ENCODE measurements around the gene TIMP2.
"Not testable (repeated sequence)": the region's sequence is repeated elsewhere in the genome, so short reads cannot be mapped to it uniquely, and the experiment has no call there.

Gene TIMP2

GRCh38 chr17:78956254-78956653, 31.1 kb upstream of the TIMP2 start:
- in situ Hi-C loops (cut with HindIII; ENCODE audit: low sequenced_read_pairs), result no loop called here

DNA sequence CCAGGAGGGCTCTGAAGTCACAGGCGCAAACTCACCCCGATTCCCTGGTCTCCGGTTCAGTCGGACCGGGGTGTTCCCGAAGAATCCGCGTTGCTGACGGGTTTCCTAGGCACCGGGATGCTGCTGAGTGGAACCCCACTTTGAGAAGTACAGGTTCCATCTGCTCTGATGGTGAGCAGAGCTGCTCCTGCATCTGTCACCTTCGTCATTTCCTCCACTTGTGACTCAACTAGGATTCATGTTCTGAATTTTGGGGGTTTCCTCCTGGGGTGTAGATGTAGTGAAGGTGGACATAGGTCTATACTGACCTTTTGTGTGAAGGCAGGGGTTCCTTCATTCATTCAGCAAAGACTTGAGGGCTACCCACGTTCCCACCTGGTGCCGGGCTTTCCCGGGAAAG, 29.5 kb upstream of the TIMP2 start:
- in situ Hi-C loops (cut with HindIII; ENCODE audit: low sequenced_read_pairs), result no loop called here

DNA sequence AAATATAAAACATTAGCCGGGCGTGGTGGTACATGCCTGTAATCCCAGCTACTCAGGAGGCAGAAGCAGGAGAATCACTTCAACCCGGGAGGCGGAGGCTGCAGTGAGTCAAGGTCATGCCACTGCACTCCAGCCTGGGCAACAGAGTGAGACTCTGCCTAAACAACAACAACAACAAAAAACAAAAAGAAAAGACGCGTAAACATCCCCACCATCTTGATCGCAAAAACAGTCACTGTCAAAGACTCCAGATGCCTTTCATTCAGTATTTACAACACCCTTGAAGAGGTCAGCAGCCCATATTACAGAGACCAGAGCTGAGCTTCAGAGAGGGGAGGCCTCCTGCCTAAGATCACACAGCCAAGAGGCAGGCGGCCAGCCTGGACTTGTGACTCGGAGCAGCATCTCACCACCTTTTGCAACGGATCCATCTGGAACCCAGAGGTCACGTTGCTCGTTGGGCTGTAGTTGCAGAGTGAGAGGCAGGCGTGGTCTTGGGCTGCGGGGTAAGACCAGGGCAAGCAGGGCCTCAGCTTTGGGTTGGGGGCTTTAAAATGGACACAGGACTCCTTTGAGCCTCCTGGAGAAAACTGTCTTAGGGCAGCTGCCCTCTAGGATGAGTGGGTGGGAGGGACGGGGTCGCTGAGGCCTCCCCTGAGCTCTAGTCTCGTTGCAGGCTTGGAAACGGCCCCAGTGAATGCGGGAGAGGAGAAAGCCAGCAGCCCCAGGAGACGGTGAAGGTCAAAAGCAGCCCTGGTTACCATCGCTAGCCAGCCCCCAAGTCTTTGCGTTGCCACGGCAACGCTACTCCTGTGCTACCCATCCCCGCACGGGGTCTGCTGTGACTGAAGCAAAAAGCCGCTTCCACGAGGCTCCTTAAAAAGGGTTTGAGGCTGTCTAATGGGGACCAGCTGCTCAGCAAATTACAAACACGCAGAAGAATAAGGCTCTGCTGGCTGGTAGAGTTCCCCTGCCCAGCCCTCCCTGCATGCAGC, 28.5 kb upstream of the TIMP2 start:
- in situ Hi-C loops (cut with HindIII; ENCODE audit: low sequenced_read_pairs), result no loop called here

DNA sequence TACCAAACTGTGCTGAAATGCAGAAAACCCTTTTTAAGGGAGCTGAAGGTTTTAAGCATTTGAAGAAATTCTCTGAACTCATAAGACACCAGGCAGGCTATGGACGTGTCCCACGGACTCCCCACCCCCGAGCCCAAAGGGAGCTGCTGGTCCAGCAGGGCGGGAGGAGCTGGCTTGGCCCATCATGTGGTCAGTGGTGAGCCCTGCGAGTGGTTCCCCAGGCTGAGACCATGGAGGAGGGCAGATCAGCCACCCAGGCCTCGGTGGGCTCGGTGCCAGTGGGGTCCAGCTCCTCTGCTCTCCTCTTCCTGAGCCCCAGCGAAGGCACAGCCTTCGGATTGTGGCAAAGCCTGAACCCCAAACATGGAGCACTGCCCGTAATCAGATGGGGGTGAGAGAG, 27.5 kb upstream of the TIMP2 start:
- in situ Hi-C loops (cut with HindIII; ENCODE audit: low sequenced_read_pairs), result no loop called here

- in situ Hi-C loops (cut with HindIII; ENCODE audit: low sequenced_read_pairs), result no loop called here
These were observed 26.9 kb upstream of the TIMP2 start for GRCh38 chr17:78951967-78952551.

DNA sequence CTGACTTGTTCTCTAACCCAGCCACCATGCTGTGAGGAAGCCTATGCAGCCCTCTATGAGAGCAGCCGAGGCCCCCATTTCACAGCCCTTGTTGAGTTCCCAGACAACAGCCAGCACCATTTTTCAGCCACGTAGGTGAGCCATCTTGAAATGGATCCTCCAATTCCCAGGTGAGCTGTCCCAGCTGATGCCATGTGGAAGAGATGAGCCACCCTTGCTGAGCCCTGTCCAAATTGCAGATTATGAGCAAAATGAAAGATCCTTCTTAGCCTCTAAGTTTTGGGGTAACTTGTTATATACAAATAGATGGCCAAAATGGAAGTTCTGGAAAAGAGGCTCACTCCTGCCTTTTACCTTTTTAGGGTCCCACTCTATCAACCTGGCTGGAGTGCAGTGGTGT, 25.7 kb upstream of the TIMP2 start:
- in situ Hi-C loops (cut with HindIII; ENCODE audit: low sequenced_read_pairs), result no loop called here

DNA sequence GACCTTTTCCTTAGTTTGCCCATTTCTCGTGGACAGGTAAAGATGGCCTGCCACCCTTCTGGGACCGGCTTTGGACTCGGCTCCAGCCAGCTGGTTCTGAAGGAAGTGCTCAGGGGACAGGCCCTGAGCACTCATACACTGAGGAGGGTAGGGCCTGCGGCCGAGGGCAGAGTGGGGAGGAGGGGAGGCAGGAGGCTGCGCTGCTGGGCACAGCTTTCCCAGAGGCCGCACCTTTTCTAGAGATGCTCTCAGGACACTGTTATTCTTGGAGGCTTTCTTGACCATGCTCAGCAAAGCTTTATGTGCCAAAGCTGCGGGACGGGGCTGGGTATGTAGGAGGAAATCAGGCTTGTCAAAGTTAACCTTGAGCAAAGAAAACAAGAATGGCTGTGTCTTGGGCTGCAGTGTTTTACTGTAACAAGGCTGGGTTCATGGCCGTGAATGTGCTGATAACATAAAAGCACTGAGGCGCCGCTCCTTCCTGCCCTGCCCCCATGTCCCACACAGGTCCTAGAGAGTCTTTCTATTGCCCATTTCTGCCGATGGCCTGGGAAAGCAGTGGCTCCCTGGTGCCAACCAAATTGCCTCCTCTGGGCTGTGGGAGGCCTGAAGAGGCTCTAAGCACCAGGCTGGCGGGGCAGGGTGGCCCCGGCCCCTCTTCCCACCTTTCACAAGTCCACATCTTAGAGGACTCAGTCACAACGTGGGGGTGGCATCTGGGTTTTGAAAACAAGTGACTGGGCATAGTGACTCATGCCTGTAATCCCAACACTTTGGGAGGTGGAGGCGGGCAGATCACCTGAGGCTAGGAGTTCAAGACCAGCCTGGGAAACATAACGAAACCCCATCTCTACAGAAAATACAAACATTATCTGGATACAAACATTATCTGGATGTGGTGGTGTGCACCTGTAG, 22.3 kb upstream of the TIMP2 start:
- in situ Hi-C loops (cut with HindIII; ENCODE audit: low sequenced_read_pairs), result no loop called here

GRCh38 chr17:78946631-78947030, 21.4 kb upstream of the TIMP2 start:
- in situ Hi-C loops (cut with HindIII; ENCODE audit: low sequenced_read_pairs), result no loop called here

DNA sequence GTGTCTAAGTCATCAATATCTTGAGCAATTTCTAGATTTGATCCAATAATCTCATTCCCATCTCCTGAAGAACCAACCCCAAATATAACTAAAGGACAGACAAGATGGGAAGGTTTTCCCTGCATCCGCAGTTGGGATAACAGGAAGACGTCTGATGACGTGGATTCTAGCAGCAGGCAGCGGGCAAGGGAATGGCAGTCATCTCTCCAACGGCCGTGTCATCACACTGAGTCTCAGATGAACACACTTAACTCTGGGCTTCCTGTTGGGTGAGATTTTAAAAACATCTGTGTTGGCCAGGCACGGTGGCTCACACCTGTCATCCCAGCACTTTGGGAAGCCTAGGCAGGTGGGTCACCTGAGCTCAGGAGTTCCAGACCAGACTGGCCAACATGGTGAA, 20.9 kb upstream of the TIMP2 start:
- in situ Hi-C loops (cut with HindIII; ENCODE audit: low sequenced_read_pairs), result no loop called here

DNA sequence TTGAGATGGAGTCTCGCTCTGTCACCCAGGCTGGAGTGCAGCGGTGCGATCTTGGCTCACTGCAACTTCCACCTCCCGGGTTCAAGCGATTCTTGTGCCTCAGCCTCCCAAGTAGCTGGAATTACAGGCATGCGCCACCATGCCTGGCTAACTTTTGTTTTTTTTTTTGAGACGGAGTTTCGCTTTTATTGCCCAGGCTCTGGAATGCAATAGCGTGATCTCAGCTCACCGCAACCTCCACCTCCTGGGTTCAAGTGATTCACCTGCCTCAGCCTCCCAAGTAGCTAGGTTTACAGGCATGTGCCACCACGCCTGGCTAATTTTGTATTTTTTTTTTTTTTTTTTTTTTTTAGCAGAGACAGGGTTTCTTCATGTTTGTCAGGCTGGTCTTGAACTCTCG, 20.3 kb upstream of the TIMP2 start:
- in situ Hi-C loops (cut with HindIII; ENCODE audit: low sequenced_read_pairs), result not testable (repeated sequence)

GRCh38 chr17:78944956-78945355, 19.8 kb upstream of the TIMP2 start:
- in situ Hi-C loops (cut with HindIII; ENCODE audit: low sequenced_read_pairs), result loop anchor here (5.0 kb wide), 1 partner anchor 108 kb away; no protein-coding TSS in a partner anchor

- in situ Hi-C loops (cut with HindIII; ENCODE audit: low sequenced_read_pairs), result loop anchor here (5.0 kb wide), 1 partner anchor 107 kb away; no protein-coding TSS in a partner anchor
These were observed 18.8 kb upstream of the TIMP2 start for GRCh38 chr17:78944026-78944425.

DNA sequence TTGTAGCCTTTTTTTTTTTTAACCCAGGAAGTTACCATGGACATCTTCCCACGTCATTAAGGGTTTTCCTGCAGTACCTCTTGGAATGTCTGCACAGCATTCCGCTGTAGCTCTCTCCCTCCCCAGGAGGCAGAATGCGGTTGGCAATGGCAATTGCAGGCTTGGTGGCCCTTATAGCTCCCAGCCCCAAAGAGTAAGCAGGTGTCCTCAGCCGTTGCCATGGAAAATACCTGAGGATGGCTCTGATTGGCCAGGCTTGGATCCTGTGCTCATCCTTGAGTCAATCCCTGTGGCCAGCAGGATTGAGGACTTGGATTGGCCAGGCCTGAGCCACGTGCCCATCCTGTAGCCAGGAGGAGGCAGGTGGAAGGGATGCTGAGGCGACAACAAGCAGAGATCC, 15.5 kb upstream of the TIMP2 start:
- in situ Hi-C loops (cut with HindIII; ENCODE audit: low sequenced_read_pairs), result loop anchor here (5.0 kb wide), 1 partner anchor 103 kb away; no protein-coding TSS in a partner anchor

- in situ Hi-C loops (cut with HindIII; ENCODE audit: low sequenced_read_pairs), result loop anchor here (5.0 kb wide), 1 partner anchor 103 kb away; no protein-coding TSS in a partner anchor
These were observed 15.1 kb upstream of the TIMP2 start for GRCh38 chr17:78940258-78940657.

- in situ Hi-C loops (cut with HindIII; ENCODE audit: low sequenced_read_pairs), result loop anchor here (5.0 kb wide), 1 partner anchor 102 kb away; no protein-coding TSS in a partner anchor
These were observed 14.4 kb upstream of the TIMP2 start for GRCh38 chr17:78939615-78940014.

GRCh38 chr17:78937561-78937960, 12.4 kb upstream of the TIMP2 start:
- in situ Hi-C loops (cut with HindIII; ENCODE audit: low sequenced_read_pairs), result no loop called here

- in situ Hi-C loops (cut with HindIII; ENCODE audit: low sequenced_read_pairs), result no loop called here
These were observed 10.5 kb upstream of the TIMP2 start for GRCh38 chr17:78935419-78936323.

DNA sequence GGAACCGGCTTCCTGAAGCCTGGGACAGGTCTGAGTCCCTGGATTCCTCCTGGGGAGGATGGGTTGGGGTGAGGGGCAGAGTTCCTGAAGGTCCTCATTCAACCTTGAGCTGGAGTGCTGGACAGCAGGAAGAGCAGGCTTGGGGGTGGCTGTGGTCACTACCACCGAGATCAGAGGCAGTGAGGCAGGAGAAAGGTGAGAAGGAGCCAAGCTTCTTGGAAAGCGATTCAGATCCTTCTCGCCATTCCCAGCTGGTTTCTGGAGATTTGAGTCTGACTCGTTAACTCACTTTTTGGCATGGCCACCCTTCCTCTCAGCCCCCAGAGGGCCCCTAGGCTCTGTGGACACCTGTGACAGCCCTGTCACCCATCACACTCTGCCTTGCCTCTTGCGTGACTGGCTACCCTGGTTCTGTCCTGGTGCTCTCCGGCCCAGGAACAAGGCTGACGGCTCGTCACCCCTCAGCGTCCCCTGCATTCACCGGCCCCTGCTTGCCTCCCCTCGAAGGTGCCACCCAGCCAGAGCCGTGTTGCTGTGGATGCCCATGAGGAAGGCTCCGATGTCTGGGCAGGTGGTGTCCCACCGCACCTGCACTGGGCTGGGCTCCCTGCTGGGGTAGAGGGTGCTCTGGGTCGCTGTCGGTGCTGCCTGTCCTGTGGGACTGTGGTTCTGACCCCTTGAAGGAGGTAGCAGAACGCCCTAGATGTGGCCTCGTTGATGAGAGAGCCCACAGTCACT, 9.7 kb upstream of the TIMP2 start:
- in situ Hi-C loops (cut with HindIII; ENCODE audit: low sequenced_read_pairs), result no loop called here

GRCh38 chr17:78933959-78934568, 8.9 kb upstream of the TIMP2 start:
- in situ Hi-C loops (cut with HindIII; ENCODE audit: low sequenced_read_pairs), result no loop called here

All from endothelial cell of hepatic sinusoid (primary cell).